Right lobe of liver (tissue), 6 donors: ENCODE measurements around the gene NTNG2. TPM values are rescaled to one million over a fixed set of nuclear protein-coding genes. Genes with fewer than 3 reads are reported as not detected.

ENCODE experiments used
- ATAC-seq, 4 donors: fragments of 200-7000 bp; cut with Tn5 transposase; one replicate each; pipeline ENCODE4 v1.9.1; 2020; ENCODE audit warnings: mild to moderate bottlenecking in 4 of 4, moderate library complexity in 4 of 4
- DNase-seq, 3 donors: peaks; one replicate each; pipeline ENCODE4 v3.0.0-alpha.2; 2020
- H3K27ac ChIP-seq, 3 donors: fragments of 200-600 bp; one replicate each; pipeline ENCODE4 v1.8.0; 2022
- H3K27me3 ChIP-seq, 2 donors: fragments of 200-600 bp; one replicate each; pipeline ENCODE4 v1.8.0; 2022
- H3K36me3 ChIP-seq, 4 donors: fragments of 200-600 bp; sonication (generic) in 1 of 4; one replicate each; pipeline versions ENCODE4 v1.5.1 to v1.8.0; 2017 to 2022; ENCODE audit warnings: control low read depth in 1 of 4
- H3K4me1 ChIP-seq, 4 donors: fragments of 200-600 bp; sonication (generic) in 1 of 4; one replicate each; pipeline versions ENCODE4 v1.5.1 to v1.8.0; 2017 to 2022; ENCODE audit warnings: control low read depth in 1 of 4
- H3K4me3 ChIP-seq, 3 donors: fragments of 200-600 bp; one replicate each; pipeline ENCODE4 v1.8.0; 2022
- H3K9me3 ChIP-seq, 4 donors: fragments of 200-600 bp; sonication (generic) in 1 of 4; one replicate each; pipeline versions ENCODE4 v1.5.1 to v1.8.0; 2017 to 2022; ENCODE audit warnings: control low read depth in 1 of 4
- POLR2A ChIP-seq: fragments of 450-650 bp; IDR thresholded peaks from one replicate; pipeline ENCODE4 v1.6.1; 2017; ENCODE audit warnings: antibody characterized with exemption, mild to moderate bottlenecking
- WGBS: methylation state at CpG from one replicate; pipeline ENCODE4 v1.1.6; 2018; ENCODE audit warnings: low coverage, low lambda C conversion rate; ENCODE audit not compliant: insufficient coverage; ENCODE audit errors: missing lambda C conversion rate; 5-methylcytosine and 5-hydroxymethylcytosine counted together
- intact Hi-C, 2 donors: fragments of 100-400 bp; cut with DNase I; formaldehyde crosslinking; loops; one replicate each; pipeline versions ENCODE4 v1.11.2 to v1.14.1; 2022
- total RNA-seq, 6 experiments: library from RNA; depleted of rRNA in 2 of 6; stranded (reverse); fragments of >200 nt in 2 of 6; fragmentation: NEBNext Ultra II Directional in 3 of 6; extraction: Animal tissue kit (Norgen Biotek cat#: 25700) in 3 of 6; gene quantifications; one replicate each; pipeline versions ENCODE4 v1.1.0 to v1.2.4, GENCODE V29; 2016 to 2023
- TF ChIP-seq, protein P1 (sequence below), 4 donors: fragments of 200-600 bp in 3 of 4; fragments of 450-650 bp in 1 of 4; IDR thresholded peaks; one replicate each; pipeline versions ENCODE4 v1.5.1 to v1.8.0; 2016 to 2022; ENCODE audit warnings: antibody characterized with exemption in 4 of 4, mild to moderate bottlenecking in 2 of 4
- donor health status: DM: no; HTN: yes; CAD: no.
- donor health status: DM: no; HTN: no; CAD: no.
- donor health status: DM: no; HTN: no; CAD: no.
- donor health status: DM: no; HTN: yes; CAD: no.
- donor health status: DM: no; HTN: yes; CAD: no.

Gene NTNG2
- total RNA-seq, 6 experiments from 2014 or later = 0.12 to 1.6 (median 0.24) TPM

DNA sequence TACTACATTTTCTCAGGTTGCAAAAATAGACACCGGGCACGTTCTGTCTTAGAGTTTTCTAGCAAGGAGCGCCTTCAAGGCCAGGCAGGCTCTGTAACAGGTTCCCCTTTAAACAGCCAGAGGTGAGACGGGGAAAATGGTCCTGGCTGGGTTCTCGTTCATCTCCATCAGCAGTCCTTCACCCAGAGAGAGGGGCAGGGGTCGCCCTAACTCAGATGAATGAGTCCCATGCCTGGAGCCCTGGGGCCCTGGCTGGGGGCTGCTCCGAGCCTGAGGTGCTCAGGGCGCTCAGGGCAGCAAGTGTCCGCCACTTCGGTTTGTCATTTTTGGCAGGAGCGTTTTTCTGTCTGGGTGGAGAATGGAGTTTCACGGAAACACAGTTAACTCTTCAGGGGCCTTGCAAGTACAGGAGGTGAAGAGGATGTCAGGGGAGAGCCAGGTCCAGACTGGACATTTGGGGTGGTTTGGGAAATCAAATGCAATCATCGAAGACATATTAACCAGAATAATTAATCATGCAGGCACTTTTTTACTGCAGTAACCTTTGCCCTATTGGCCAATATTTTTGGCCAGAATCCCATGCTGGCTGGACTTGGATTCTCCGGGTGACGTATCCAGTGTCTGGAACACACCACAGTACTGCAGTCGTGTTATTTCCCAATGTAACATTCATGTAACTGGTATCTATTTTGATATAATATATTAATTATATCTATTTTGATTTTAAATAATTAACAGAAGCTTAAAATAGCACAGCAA lies 2.9 kb downstream of the NTNG2 start:
- intact Hi-C loops = no loop called here
- no peaks in the 10 kb centered on the region for H3K9me3 ChIP-seq
- DNase-seq (peak in 1 of 3 donors; percentile 86), ATAC-seq (peak; percentile 71 to 81 (median 78))
- no peak overlapping the region for H3K27ac ChIP-seq
- H3K4me3 ChIP-seq = no peak overlapping the region
- 12% methylated on average over 14 of the region's 16 CpGs for WGBS
- H3K36me3 ChIP-seq = no peaks in the 10 kb centered on the region
- TF ChIP-seq, protein P1, sequence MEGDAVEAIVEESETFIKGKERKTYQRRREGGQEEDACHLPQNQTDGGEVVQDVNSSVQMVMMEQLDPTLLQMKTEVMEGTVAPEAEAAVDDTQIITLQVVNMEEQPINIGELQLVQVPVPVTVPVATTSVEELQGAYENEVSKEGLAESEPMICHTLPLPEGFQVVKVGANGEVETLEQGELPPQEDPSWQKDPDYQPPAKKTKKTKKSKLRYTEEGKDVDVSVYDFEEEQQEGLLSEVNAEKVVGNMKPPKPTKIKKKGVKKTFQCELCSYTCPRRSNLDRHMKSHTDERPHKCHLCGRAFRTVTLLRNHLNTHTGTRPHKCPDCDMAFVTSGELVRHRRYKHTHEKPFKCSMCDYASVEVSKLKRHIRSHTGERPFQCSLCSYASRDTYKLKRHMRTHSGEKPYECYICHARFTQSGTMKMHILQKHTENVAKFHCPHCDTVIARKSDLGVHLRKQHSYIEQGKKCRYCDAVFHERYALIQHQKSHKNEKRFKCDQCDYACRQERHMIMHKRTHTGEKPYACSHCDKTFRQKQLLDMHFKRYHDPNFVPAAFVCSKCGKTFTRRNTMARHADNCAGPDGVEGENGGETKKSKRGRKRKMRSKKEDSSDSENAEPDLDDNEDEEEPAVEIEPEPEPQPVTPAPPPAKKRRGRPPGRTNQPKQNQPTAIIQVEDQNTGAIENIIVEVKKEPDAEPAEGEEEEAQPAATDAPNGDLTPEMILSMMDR (IDR thresholded peaks at IDR 0.05) = no peak
- no peak for TF ChIP-seq POLR2A
- H3K27me3 ChIP-seq = peaks cover 0 to 21% of the 10 kb centered on the region in 2 donors
- peaks cover 3 to 25% (median 13%) of the 10 kb centered on the region in 4 donors for H3K4me1 ChIP-seq

DNA sequence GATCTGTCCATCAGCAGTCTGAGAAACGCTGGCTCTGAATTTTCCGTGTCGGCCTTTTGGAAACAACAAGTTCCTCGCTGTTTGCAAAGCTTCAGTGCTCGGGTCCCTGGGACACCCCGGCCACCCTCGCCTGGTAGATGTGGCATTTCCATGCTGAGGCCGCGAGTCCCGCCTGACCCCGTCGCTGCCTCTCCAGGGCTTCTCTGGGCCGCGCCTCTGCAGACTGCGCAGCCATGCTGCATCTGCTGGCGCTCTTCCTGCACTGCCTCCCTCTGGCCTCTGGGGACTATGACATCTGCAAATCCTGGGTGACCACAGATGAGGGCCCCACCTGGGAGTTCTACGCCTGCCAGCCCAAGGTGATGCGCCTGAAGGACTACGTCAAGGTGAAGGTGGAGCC lies 4.7 kb downstream of the NTNG2 start:
- no peak for ATAC-seq
- H3K27me3 ChIP-seq = peaks cover 0 to 16% of the 10 kb centered on the region in 2 donors
- H3K9me3 ChIP-seq = no peaks in the 10 kb centered on the region
- DNase-seq = no peak
- no peak overlapping the region for H3K27ac ChIP-seq
- no peaks in the 10 kb centered on the region for H3K36me3 ChIP-seq
- H3K4me1 ChIP-seq = peaks cover 0 to 25% (median 13%) of the 10 kb centered on the region in 4 donors
- TF ChIP-seq, protein P1 (IDR thresholded peaks at IDR 0.05) = peak in 2 of 4 donors; percentile 5
- TF ChIP-seq POLR2A = no peak
- H3K4me3 ChIP-seq = no peak overlapping the region
- intact Hi-C loops = no loop called here
- WGBS = 57% methylated on average over 10 of the region's 19 CpGs

DNA sequence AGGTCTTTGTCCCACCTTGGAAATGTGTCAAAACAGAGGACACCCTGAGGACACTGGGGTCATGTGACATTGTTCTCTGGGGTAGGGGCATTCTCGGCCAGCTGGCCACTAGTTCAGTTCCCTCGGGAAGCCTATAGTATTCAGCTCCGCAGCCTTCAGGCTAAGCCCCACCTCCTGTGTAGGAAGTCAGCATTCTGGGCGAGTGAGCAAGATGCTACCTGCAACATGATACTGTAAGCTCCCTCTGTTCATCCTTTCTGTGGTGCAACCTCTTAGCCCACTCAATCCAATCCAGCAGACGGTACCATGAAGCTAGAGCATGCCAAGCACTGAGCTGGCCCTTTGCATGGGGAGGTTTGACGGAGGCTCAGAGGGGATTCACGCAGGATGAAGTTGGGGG lies 5.3 kb downstream of the NTNG2 start:
- intact Hi-C loops = no loop called here
- ATAC-seq (no peak), DNase-seq (no peak)
- no CpG with 5 or more reads among the region's 7 CpGs for WGBS
- no peaks in the 10 kb centered on the region for H3K36me3 ChIP-seq
- H3K4me3 ChIP-seq = no peak overlapping the region
- H3K27ac ChIP-seq = no peak overlapping the region
- no peaks in the 10 kb centered on the region for H3K9me3 ChIP-seq
- peaks cover 0 to 15% of the 10 kb centered on the region in 2 donors for H3K27me3 ChIP-seq
- H3K4me1 ChIP-seq = peaks cover 0 to 25% (median 13%) of the 10 kb centered on the region in 4 donors
- TF ChIP-seq POLR2A = no peak
- TF ChIP-seq, protein P1 (IDR thresholded peaks at IDR 0.05) = no peak

DNA sequence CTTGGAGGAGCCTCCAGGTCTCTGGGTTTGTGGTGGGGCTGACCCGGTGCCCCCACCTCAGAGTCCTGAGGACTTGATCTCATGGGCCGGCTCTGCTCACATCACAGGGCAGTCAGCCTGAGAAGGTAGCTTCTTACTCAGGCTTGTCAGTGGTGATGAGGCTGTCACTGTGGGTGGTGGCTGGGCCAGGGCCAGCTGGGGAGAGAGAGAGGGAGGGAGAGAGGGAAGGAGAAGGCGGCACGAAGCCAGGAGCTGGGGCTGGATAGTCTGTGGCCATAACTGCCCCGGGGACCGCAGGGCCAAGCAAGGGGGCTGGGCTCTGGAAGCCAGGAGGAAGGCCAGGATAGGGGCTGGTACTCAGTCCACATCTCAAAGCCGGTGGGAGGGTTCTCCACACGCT lies 6.5 kb downstream of the NTNG2 start:
- Histone ChIP-seq H3K4me3 (no peak overlapping the region), H3K36me3 (no peaks in the 10 kb centered on the region), H3K9me3 (no peaks in the 10 kb centered on the region), H3K27ac (no peak overlapping the region), H3K4me1 (peaks cover 0 to 18% (median 8%) of the 10 kb centered on the region in 4 donors), H3K27me3 (peaks cover 0 to 10% of the 10 kb centered on the region in 2 donors)
- DNase-seq (no peak), ATAC-seq (no peak)
- WGBS = 48% methylated on average over 4 of the region's 8 CpGs
- TF ChIP-seq POLR2A = no peak
- TF ChIP-seq, protein P1 (IDR thresholded peaks at IDR 0.05) = no peak
- intact Hi-C loops = no loop called here
